ENCODE results near the gene SCYL1.

The SCYL1 gene

DNA sequence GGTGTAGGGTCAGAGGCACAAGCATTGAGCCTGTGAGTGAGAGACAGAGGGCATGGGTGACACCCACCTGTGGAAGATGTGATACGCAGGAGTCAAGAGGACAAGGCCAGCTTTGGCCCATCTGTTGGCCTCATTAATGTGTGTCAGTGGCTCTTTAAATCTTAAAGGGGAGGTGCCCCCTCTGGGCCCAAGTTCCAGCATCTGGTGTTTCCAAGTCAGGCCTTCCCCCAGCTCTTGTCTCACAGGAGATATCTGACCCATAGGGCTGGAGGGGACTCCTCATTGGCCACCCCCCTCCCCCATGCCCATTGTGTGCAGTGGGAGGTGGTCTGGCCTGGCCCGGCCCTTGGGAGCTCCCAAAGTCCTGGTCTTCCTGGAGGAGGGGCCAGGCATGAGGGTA lies 61.8 kb downstream of the SCYL1 start:
- DNase-seq, result no peak
